Right atrium auricular region (tissue), 2 donors: Measurements from ENCODE around the gene UNC93B1. TPM values are rescaled to one million over a fixed set of nuclear protein-coding genes. Genes with fewer than 3 reads are reported as not detected.

Source experiments
- DNase-seq: peaks from one replicate; pipeline ENCODE4 v3.0.0-alpha.2; 2019; ENCODE audit warnings: low spot score
- H3K27ac ChIP-seq, 2 donors: fragments of 200-600 bp; sonication (generic); 1 replicate in 1 of 2; 2 replicates in 1 of 2; pipeline ENCODE4 v1.5.1; 2016 to 2019
- H3K27me3 ChIP-seq, 2 donors: fragments of 200-600 bp; sonication (generic); one replicate each; pipeline versions ENCODE4 v1.5.1 to v1.6.0; 2017 to 2019
- H3K36me3 ChIP-seq: fragments of 200-600 bp; sonication (generic); one replicate; pipeline ENCODE4 v1.5.1; 2016
- H3K4me1 ChIP-seq, 2 donors: fragments of 200-600 bp; sonication (generic); one replicate each; pipeline versions ENCODE4 v1.5.1 to v1.6.0; 2017 to 2019
- H3K4me3 ChIP-seq, 2 donors: fragments of 200-600 bp; sonication (generic); 1 replicate in 1 of 2; 2 replicates in 1 of 2; pipeline ENCODE4 v1.5.1; 2017 to 2019; ENCODE audit warnings: mild to moderate bottlenecking in 1 of 2, moderate library complexity in 1 of 2
- H3K9me3 ChIP-seq, 2 donors: fragments of 200-600 bp; sonication (generic); one replicate each; pipeline ENCODE4 v1.5.1; 2019
- total RNA-seq, 2 donors: library from RNA; depleted of rRNA; stranded (reverse); fragments of >200 nt; gene quantifications; one replicate each; pipeline ENCODE4 v1.1.0, GENCODE V29; 2016
- TF ChIP-seq, protein P1 (sequence below), 2 donors: fragments of 200-600 bp; sonication (generic); IDR thresholded peaks; one replicate each; pipeline ENCODE4 v1.5.1; 2019; ENCODE audit warnings: antibody characterized with exemption in 2 of 2

The UNC93B1 gene
- total RNA-seq, 2 donors from 2014 or later = 9.2 to 19.7 TPM

DNA sequence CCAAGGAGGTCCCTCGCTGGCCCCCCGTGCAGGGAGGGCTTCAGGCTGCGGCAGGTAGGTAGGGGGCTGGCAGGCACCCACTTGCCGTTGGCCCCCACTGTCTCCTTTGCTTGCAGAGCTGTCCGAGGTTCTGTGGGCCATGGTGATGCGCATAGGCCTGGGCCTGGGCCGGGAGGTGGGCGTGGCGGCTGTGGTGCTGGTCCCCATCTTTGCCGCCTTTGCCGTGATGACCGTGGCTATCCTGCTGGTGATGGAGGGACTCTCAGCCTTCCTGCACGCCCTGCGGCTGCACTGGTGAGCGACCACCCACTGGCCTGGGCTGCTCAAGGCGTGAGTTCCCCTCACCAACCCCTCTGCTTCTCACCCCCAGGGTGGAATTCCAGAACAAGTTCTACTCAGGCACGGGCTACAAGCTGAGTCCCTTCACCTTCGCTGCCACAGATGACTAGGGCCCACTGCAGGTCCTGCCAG is 46.5 kb upstream of the UNC93B1 start:
- H3K36me3 ChIP-seq = peaks cover 37% of the 10 kb centered on the region
- H3K4me3 ChIP-seq = no peak overlapping the region
- H3K4me1 ChIP-seq = no peaks in the 10 kb centered on the region
- H3K27me3 ChIP-seq = no peaks in the 10 kb centered on the region
- no peak for DNase-seq
- H3K9me3 ChIP-seq = no peaks in the 10 kb centered on the region
- TF ChIP-seq, protein P1, sequence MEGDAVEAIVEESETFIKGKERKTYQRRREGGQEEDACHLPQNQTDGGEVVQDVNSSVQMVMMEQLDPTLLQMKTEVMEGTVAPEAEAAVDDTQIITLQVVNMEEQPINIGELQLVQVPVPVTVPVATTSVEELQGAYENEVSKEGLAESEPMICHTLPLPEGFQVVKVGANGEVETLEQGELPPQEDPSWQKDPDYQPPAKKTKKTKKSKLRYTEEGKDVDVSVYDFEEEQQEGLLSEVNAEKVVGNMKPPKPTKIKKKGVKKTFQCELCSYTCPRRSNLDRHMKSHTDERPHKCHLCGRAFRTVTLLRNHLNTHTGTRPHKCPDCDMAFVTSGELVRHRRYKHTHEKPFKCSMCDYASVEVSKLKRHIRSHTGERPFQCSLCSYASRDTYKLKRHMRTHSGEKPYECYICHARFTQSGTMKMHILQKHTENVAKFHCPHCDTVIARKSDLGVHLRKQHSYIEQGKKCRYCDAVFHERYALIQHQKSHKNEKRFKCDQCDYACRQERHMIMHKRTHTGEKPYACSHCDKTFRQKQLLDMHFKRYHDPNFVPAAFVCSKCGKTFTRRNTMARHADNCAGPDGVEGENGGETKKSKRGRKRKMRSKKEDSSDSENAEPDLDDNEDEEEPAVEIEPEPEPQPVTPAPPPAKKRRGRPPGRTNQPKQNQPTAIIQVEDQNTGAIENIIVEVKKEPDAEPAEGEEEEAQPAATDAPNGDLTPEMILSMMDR (IDR thresholded peaks at IDR 0.05) = no peak
- H3K27ac ChIP-seq = no peak overlapping the region

GRCh38 chr11:68049509-68050370 is 45.8 kb upstream of the UNC93B1 start:
- H3K27ac ChIP-seq = no peak overlapping the region
- peaks cover 37% of the 10 kb centered on the region for H3K36me3 ChIP-seq
- TF ChIP-seq, protein P1 (IDR thresholded peaks at IDR 0.05) = no peak
- H3K27me3 ChIP-seq = no peaks in the 10 kb centered on the region
- H3K4me3 ChIP-seq = no peak overlapping the region
- no peaks in the 10 kb centered on the region for H3K4me1 ChIP-seq
- DNase-seq = no peak
- no peaks in the 10 kb centered on the region for H3K9me3 ChIP-seq

DNA sequence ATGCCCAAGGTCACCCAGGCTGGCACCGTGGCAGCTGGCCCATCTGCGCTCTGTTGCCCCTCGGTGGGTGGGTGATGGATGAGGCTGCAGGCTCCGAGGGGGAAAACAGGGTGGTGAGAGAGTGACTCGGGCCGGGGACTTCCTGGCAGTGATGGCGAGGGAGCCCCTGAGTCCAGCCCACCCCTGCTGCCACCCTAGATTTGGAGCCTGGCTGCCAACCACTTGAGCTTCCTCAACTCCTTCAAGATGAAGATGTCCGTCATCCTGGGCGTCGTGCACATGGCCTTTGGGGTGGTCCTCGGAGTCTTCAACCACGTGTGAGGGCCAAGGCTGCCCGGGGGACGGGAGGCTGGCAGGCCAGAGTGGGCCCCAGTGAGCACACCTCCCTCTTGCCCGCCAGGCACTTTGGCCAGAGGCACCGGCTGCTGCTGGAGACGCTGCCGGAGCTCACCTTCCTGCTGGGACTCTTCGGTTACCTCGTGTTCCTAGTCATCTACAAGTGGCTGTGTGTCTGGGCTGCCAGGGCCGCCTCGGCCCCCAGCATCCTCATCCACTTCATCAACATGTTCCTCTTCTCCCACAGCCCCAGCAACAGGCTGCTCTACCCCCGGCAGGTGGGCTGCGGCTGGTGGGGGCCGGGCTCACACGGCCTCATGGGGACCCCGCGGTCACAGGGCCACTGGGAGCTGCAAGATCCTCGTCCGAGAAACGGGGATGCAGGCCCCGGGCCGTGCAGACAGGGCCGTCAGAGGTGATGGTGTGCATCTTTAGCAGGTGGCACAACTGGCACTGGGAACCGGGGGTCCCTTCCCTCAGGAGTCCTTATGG is 45.0 kb upstream of the UNC93B1 start:
- H3K4me1 ChIP-seq = no peaks in the 10 kb centered on the region
- no peak for DNase-seq
- H3K36me3 ChIP-seq = peaks cover 37% of the 10 kb centered on the region
- H3K27ac ChIP-seq = no peak overlapping the region
- H3K9me3 ChIP-seq = no peaks in the 10 kb centered on the region
- no peak overlapping the region for H3K4me3 ChIP-seq
- H3K27me3 ChIP-seq = no peaks in the 10 kb centered on the region
- TF ChIP-seq, protein P1 (IDR thresholded peaks at IDR 0.05) = no peak

DNA sequence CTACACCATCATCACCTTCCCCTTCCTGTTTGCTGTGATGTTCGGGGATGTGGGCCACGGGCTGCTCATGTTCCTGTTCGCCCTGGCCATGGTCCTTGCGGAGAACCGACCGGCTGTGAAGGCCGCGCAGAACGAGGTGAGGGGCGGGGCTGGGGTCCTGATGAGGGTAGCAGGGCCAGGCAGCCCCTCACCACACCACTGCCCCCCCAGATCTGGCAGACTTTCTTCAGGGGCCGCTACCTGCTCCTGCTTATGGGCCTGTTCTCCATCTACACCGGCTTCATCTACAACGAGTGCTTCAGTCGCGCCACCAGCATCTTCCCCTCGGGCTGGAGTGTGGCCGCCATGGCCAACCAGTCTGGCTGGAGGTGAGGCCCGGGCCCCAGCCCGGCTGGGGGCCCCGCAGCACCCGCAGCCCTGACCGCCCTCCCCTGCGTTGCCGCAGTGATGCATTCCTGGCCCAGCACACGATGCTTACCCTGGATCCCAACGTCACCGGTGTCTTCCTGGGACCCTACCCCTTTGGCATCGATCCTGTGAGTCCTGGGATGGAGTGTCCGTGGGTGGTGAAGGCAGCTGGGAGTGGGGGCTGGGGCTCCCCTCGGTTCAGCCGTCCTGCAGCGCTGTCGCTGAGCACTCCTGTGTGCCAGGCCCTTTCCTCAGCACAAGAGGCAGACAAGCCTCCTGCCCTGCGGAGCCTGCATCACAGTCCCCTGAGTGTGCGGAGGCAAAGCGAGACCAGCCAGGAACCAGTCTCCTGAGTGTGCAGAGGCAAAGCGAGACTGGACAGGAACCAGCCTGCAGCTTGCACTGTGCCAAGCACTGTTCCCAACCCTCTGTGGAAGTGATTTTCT is 43.8 kb upstream of the UNC93B1 start:
- no peak overlapping the region for H3K27ac ChIP-seq
- H3K4me3 ChIP-seq = no peak overlapping the region
- peaks cover 32% of the 10 kb centered on the region for H3K36me3 ChIP-seq
- no peaks in the 10 kb centered on the region for H3K27me3 ChIP-seq
- no peak for DNase-seq
- TF ChIP-seq, protein P1 (IDR thresholded peaks at IDR 0.05) = no peak
- no peaks in the 10 kb centered on the region for H3K4me1 ChIP-seq
- no peaks in the 10 kb centered on the region for H3K9me3 ChIP-seq

DNA sequence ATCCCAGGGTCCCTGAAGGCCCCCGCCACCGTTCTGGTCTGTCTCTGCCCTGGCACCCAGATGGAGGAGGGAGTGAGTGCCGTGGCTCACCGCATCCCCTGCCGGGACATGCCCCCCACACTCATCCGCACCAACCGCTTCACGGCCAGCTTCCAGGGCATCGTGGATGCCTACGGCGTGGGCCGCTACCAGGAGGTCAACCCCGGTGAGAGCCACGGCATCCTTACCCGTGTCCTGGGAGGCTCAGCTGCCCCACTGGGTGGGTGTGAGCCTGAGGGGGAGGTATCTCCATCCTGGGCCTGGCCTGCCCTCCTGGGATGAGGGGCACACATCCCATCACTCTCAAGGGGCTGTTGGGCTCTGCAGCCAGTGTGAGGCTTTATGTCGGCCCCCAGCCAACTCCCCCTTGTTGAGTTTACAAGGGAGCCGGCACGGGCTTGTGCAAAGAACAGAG is 41.0 kb upstream of the UNC93B1 start:
- Histone ChIP-seq H3K4me1 (peaks cover 0 to 14% of the 10 kb centered on the region in 2 donors), H3K9me3 (no peaks in the 10 kb centered on the region), H3K4me3 (no peak overlapping the region), H3K27ac (no peak overlapping the region), H3K36me3 (peaks cover 13% of the 10 kb centered on the region), H3K27me3 (no peaks in the 10 kb centered on the region)
- TF ChIP-seq, protein P1 (IDR thresholded peaks at IDR 0.05) = no peak
- DNase-seq = no peak
